HG02798 (cell line): ENCODE data around the gene PRR36.
"Not testable (repeated sequence)": the region's sequence is repeated elsewhere in the genome, so short reads cannot be mapped to it uniquely, and the experiment has no call there.

Source experiments
- ATAC-seq: cut with Tn5 transposase; IDR thresholded peaks from one replicate; pipeline ENCODE4 v1.9.1; 2021; ENCODE audit warnings: mild to moderate bottlenecking; ENCODE audit not compliant: unreplicated experiment, poor library complexity

PRR36 gene

DNA sequence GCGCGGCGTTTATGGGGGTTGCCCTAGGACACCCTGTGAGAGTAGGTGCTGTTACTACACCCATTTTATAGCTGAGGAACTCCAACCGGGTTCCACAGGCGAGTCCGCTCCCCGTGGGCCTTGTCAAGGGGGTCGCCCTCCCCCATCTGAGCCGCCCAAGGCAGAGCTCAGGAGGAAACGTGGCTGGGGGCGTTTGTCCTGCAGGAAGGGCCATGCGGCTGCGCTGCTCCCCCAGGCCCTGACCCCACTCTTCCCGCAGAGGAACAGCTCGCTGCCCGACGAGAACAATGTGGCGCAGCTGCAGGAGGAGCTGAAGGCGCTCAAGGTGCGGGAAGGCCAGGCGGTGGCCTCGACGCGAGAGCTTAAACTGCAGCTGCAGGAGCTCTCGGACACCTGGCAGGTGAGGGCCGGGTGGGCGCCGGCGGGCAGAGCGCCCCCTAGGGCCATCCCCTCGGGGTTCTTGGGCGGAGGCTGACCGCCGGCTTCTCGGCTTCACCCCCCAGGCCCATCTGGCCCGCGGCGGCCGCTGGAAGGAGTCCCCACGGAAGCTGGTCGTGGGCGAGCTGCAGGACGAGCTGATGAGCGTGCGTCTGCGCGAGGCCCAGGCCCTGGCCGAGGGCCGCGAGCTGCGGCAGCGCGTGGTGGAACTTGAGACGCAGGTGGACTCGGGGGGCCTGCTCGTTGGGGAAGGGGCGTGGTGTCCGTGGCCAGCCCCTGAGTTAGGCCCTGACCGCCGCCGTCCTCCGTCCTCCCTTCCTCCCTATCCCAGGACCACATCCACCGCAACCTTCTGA, 12.4 kb downstream of the PRR36 start:
- ATAC-seq: no peak

DNA sequence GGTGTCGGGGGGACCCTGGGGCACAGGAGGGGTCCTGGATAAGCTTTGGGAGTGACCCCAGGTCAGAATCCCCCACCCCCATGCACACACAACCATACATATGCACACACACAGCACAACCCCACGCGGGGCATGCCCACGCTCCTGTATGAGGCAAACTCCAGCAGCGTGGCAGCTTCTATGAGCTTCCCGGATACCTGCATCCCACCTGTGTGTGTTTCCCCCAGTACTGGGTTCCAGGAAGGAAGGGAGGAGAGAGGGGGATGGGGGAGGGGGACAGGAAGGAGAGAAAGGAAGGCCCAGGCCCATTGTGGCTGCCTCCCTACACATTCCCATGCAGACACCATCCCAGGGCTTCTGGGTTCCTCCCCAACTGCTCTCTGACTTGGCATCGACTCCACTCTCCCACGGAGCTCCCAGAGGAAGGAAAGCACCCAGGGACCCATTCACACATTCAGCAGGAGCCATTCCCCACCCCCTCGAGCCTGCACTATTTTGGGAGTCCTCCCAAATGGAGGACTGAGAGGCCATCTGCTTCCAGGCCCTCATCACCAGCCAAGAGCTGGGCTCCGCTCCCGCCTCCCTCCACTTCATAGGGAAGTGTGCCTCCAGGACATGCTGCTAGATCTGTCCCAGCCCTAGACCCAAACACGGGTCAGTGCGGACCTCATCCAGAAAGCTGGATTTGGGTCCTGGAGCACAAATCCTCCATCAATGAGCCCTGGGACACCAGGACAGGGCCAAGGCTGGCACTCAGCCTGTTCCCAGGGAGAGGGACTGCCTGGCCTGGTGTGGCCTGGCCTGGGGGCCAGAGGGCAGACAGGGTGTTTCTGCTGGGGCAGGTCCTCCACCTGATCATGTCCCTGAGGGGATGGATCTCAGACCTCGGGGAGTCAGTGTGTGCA, 13.2 kb downstream of the PRR36 start:
- no peak for ATAC-seq

DNA sequence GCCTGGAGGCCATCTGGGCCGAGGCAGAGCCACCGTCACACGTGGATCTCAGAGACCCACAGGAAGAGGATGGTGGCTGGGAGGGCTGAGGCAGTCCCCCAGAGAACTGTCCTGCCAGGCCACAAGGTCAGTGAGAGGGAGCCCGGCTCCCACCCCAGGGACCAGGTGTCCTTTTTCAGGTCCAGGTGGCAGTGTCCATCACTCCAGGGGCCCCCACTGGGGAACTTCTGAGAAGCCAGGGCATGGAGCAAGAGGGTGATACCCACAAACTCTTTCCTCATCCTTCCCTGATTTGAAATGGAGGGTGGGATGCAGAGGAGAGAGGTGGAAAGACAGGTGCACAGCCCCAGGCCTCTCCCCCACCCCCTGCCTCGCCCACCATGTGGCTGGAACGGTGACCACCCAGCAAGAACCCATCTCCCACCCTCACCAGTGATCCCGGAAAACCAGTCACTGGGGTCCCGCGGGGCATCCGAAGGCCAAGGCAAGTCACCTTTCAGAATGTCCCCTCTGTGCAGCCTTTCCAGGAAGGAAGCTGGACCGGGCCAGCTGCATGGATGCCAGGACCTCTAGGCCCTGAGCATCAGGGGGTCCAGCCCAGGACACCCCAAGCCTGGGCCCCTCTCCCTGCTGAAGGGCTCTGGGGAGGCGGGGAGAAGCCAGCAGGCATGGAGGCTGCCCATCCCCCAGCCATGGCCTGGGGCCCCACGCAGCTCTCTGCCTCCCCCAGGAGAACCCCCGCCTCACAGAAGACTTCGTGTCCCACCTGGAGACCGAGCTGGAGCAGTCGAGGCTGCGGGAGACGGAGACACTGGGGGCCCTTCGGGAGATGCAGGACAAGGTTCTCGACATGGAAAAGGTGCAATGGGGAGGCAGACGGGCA, 14.1 kb downstream of the PRR36 start:
- no peak for ATAC-seq

DNA sequence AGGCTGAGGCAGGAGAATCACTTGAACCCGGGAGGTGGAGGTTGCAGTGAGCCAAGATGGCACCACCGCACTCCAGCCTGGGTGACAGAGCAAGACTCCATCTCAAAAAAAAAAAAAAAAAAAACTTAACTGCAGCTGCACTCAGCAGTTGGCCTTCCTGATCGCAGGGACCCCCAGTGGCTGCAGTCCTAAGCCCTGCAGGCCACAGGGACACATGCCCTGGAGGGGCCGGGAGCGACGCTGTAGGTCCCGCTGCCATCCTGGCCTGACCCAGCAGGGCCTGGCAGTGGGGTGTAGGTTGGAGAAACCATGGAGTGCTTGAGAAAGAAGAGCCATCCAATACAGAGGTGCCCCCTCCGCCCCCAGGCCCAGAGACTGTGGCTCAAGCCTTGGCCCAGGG, 15.1 kb downstream of the PRR36 start:
- ATAC-seq: not testable (repeated sequence)

DNA sequence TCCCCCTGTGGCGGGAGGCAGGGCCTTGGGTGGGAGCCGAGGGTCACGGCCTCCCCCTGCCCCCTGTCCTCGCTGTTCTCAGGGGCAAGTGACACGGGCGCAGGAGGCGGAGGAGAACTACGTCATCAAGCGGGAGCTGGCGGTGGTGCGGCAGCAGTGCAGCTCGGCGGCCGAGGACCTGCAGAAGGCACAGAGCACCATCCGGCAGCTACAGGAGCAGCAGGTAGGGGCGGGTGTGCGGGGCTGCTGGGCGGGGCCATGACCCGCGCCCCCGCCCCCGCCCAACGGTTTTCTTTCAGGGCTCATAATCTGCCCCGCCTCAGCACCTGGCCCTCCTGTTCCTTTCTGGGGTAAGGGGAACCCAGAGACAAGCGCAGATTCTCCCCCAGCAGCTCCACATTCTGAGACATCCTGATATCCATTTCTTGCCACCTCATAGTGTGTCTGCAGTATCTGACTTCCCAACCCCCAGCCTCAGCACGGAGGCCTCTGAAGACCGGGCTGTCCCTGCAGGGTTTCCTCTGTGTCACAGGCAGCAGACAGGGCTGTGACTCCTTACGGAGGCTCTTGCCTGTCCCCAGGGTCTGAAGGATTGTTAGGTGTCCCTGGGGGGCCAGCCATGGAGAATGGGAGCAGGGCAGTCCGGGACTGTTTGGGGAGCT, 15.9 kb downstream of the PRR36 start:
- no peak for ATAC-seq

DNA sequence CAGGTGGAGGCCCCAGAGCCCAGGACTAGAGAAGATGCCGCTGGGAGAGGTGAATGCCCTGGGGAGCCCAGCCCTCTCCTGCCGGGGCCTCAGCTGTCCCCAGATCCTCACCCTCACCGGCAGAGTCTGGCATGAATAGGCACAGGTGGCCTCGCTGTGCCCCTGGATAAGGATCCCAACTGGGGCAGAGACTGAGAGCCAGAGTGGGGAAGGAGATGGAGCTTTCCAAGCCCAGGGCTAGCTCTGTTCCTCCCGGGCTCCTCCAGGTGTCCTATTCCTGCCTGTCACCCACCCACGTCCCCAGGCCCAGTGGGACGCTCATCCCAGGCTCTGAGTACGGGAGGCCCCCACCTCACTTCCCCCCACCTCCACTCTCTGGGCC, 16.5 kb downstream of the PRR36 start:
- ATAC-seq: no peak

DNA sequence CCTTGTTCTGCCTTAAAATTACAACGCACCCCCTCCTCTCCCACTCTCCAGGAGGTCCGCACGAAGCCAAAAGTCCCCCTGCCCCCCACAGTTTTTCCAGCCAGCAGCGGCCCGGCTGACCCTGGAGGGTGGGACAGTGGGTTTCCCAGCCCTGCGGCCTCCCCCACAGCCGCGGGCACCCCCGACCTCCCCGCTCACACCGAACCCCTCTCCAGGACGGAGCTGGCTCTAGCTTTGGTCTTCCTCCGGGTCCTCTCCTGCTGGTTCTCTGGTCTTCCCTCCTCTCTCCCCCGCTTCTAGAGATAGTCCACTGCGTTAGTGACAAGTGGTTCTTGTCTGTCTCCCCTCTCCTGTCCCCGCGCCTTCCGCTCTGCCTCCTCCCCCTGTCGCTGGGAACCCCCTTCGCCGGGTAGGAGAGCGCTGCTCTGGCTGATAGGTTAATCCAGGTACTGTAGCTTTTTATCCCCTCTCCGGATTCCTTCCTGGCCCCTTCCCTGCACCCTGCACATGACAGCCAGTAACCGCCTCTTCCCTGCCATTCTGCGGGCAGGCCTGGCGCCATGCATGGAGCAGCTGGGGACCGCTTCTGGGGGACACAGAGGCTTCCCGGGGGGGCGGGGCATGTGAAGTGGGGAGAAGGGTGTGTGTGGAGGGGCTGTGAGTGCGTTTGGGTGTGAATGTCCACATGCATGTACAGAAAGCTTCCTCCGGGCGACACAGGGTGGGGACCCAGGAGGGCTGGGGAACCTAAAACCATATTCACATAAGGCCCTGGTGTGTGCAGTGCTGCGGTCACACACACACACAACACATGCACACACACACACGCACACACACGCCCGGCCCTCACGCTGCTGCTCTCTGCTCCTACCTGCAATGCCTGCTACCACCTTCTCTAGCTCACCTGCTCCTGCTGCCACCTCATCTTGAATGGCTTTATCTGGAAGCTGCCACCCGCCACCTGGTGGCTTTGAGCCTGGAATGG, 17.2 kb downstream of the PRR36 start:
- no peak for ATAC-seq

DNA sequence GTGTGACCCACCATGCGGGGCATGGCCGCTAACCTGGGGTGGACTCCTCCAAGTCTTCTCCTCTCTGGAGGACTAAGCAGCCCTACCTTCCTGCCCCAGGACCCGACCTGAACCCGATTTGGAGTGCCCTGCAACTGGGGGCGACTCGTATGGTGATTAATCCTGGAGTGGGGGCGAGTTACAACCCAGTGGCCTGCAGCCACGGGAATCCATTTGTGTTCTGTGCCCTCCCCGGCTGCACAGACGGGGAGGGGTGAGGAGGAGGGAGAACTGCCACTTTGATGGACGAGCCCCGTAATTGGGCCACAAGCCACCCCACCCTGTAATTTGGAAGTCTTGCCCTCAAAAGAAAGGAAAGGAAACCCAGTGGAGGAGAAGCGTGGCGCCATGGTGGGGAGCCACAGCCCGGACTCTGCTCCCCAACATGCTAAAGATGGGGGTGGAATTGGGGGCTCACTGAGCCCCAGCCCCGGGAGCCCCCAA, 18.0 kb downstream of the PRR36 start:
- ATAC-seq: no peak

DNA sequence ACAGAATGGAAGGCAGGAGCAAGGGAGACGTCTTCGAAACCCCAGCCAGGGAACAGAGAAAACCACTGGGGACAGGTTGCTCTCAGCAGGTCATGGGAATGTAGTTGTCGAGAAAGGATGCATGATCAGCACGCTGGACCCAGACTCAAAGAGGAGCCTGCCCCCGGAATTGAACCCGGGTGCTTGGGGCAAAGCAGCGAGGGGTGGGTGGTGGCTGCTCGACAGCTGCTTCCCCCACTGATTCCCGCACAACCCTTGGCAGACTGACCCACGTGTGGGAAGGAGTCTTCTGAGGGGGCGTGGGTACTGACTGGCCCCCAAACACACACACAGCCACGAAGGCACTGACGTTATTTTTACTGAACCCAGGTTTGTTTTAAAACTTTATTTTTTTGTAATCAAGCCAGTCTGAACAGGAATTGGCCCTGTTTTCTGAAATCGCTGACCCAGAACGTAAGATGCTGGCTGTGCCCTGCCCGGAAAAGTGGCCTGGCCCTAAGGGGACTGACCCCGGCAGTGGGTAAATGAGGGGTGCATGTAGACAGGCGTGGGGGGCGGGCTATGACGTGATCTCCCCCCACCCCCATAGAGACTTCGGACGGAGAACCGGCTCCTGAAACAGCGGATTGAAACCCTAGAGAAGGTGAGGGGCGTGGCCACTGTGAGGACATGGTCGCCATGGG, 18.6 kb downstream of the PRR36 start:
- no peak for ATAC-seq

DNA sequence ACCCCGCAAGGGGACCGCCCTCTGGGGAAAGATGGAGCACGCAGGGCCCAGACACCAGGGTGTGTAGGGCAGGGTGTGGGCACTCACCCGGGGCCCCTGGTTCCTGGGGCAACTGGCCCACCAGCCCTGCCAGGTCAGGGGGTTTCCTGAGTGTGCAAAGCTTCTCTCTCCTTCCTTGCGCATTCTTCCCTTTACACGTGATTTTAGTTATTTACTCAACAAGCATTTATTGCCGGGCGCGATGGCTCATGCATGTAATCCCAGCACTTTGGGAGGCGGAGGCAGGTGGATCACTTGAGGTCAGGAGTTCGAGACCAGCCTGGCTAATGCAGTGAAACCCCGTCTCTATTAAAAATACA, 20.4 kb downstream of the PRR36 start:
- no peak for ATAC-seq

DNA sequence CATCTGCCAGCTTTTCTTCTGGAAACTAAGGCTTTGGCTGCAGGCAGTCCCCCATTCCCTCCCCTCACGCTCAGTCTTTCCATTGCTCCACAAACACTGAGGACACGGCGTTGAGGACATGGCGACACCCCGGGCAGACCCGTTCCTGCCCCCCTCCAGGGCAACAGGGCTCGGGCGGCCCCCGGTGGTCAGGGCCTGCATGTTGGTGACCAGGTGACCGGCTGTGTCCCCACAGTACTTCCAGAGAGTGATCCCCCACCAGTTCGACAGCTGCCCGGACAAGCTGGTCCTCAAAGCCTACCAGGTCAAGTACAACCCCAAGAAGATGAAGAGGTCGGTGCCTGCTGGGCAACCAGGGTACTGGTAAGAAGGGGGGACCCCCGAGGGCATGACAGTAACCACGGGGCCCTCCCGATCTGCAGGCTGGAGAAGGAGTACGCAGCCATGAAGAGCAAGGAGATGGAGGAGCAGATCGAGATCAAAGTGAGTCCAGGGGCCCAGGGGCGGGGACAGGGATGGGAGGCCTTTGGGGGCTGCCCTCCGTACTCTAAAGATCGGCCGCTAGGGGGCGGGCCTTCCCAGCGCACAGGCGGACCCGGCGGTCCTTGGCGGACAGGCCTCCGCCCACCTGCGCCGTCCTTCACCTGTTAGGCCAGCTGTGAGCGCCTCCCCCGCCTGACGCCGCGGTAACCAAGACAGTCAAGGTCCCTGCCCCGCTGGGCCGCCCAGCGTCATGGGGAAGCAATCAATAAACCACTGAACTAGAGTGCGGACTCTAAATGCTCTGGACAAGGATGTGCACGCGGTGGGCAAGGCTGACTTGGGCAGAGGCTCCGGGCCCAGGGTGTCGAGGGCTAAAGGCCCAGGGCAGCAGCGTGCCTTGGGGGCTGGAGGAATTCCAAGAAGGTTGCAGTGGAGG, 21.1 kb downstream of the PRR36 start:
- no peak for ATAC-seq

DNA sequence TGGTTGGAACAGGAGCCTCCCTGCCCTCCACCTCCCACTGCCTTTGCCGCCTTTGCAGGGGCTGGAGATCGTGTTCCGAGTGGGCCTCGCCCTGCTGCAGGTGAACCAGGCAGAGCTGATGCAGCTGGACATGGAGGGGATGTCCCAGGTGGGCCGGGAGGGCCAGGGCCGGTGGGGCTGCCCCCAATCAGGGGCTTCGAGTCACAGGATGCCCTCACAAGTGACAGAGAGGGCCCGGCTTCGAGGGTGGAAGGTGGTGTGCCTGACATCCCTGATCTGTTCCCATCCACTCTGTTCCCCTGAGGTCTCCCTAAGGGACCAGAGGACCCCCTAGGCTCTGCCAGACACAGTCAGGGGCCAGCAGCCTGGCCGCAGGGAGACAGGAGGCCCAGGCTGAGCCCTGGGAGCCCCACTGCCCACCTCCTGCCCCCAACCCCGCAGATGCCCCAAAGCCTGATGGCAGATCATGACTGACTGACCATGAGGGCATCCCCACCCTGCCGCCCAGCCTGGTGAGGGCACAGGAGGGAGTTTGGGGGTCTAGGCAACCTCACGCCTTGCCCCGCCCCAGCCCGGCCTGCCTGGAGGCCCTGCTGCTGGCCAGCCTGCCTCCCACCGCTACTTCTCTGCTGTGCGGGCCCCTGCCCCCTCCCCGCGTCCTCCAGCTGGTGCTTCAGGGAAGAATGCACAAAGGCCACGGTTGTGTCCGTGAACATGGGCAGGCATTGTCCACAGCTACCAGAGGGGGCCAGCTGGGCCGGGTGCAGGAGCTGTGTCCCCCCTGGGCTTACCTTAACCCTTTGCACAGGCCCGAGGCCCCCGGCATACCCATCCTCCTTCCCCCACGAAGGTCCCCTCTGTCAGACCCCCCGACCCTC, 22.3 kb downstream of the PRR36 start:
- no peak for ATAC-seq

DNA sequence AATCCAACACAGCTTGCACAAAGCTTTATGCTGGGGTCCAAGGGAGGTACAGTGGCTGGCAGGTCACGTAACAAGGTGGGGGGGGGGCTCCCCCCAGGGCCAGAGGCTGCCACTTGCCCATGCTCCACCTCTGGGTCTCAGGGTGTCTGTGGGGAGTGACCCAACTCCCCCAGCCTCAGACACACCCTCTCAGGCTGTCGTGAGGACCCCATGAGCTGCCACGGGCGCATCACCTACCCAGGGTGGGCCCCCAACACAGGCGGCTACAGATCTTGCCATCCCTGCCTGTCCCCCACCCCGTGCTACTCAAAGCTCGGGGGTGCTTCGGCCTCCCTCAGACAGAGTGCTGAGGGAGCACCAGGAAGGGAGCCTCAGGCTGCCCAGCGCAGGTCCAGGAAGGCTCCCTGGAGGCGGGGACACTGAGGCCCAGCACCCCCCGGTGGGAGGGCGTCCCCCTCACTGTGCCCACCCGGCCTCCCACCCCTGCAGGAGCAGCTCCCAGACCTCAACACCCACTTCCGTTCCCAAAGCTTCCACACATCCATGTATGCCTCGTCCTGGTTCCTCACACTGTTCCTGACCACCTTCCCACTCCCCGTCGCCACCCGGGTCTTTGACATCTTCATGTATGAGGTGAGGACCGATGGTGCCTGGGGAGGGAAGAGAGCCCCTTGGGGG, 23.1 kb downstream of the PRR36 start:
- ATAC-seq: no peak

DNA sequence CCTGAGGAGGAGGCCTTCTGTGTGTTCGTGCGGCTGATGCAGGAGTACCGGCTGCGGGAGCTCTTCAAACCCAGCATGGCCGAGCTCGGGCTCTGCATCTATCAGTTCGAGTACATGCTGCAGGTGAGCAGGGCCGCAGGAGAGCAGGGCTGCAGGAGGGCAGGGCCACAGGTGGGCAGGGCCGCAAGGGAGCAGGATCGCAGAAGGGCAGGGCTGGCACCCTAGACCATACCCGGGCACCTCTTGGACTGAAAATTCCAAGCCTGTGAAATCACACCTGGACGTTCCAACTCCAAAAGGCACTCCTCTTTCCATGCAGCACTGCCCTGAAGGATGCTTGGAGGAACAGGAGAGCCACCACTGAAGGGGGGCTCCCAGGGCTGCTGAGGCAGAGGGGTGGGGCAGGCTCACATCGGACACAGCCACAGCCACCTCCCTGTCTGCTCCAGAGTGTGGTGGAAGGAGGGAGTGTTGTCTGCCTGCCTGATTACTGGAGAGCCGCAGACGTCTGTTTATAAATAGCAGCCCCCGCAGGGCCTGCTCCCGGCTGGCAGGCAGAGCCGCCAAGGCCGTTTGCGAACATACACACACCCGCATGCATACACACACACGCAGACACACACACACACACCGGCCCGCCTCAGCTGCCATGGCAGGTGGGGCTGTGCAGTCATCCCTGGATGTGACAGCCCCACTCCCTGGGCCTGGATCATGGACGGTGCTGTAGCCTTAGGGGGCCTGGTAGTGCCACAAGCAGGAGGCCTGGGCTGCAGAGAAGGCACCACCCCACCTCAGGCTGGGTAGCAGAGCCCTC, 24.0 kb downstream of the PRR36 start:
- ATAC-seq: no peak

DNA sequence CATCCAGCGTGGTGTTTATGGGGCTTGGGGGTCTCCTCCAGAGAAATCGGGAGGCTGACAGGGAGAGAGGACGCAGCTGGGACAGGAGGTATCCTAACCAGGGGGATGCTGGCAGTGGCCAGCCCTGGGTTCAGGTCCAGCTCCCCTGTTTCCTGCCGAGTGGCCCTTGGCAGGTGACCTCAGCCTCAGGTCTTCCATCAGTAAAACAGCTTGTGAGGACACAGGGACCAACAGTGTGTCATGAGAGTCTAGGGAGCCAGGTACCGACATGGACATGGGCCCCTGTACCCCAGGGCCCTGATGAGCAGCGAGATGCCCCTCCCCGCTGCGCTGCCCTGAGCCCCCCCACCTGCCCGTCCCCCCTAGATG, 24.6 kb downstream of the PRR36 start:
- no peak for ATAC-seq
